GM18909 (cell line): Measurements from ENCODE around the gene NAMPT.

Experiments used
- ATAC-seq: cut with Tn5 transposase; IDR thresholded peaks from one replicate; pipeline ENCODE4 v1.9.1; 2021; ENCODE audit warnings: mild to moderate bottlenecking; ENCODE audit not compliant: unreplicated experiment, poor library complexity

The NAMPT gene

DNA sequence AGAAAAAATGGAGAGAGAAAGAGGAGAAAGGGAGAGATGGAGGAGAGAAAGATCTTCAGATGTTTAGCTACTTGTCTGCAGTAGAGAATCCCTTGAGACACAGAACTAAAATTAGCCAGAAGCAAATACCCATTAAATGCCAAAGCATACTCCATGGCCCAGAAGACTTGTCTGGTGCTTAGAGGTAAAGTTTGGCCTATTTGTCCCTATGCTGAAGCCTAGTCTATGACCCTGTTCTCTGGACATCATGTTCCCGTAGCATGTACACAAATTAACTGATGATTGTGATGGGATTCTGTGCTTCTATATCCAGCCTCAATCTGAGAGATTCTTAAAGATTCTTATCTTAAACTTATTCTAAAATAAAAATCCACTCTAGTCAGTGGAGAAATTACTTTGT is 85.8 kb downstream of the NAMPT start:
- ATAC-seq = no peak
